Keratinocyte (primary cell): Measurements from ENCODE around the gene CLCN5.

ENCODE experiments used
- EZH2 ChIP-seq: IDR thresholded peaks from one replicate; pipeline ENCODE4 v1.6.1; 2012; ENCODE audit warnings: inconsistent platforms, mild to moderate bottlenecking, low read length, moderate library complexity
- TF ChIP-seq, protein P1 (sequence below), 3 experiments: IDR thresholded peaks in 1 of 3; conservative IDR thresholded peaks in 1 of 3; optimal IDR thresholded peaks in 1 of 3; 2 replicates in 2 of 3; 3 replicates in 1 of 3; pipeline versions ENCODE3 to v1.5.1; 2011; ENCODE audit warnings: low read length in 3 of 3, mild to moderate bottlenecking in 3 of 3, moderate library complexity in 2 of 3, control low read depth in 1 of 3, inconsistent platforms in 1 of 3; ENCODE audit not compliant: insufficient read depth in 2 of 3; ENCODE audit errors: extremely low read depth in 1 of 3

DNA sequence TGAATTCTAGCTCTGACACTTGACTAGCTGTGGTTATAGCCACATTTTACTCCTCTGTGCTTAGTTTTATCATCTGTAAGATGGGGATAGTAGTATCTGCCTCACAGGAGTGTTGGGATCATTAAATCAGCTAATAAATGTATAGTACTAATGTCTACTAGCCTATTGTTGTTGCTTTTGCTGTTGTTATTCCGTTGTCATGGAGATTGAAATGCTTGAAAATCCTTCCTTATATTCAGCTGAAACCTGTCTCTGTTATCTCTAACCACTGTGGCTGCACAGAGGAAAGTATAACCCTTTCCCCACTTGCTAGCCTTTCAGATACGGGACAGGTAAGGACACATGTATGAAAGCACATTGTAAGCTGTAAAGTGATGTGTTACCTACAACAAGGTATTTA lies 33.9 kb downstream of the CLCN5 start:
- TF ChIP-seq, protein P1, sequence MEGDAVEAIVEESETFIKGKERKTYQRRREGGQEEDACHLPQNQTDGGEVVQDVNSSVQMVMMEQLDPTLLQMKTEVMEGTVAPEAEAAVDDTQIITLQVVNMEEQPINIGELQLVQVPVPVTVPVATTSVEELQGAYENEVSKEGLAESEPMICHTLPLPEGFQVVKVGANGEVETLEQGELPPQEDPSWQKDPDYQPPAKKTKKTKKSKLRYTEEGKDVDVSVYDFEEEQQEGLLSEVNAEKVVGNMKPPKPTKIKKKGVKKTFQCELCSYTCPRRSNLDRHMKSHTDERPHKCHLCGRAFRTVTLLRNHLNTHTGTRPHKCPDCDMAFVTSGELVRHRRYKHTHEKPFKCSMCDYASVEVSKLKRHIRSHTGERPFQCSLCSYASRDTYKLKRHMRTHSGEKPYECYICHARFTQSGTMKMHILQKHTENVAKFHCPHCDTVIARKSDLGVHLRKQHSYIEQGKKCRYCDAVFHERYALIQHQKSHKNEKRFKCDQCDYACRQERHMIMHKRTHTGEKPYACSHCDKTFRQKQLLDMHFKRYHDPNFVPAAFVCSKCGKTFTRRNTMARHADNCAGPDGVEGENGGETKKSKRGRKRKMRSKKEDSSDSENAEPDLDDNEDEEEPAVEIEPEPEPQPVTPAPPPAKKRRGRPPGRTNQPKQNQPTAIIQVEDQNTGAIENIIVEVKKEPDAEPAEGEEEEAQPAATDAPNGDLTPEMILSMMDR (optimal IDR thresholded peaks at IDR 0.05 in 1 of 3, IDR thresholded peaks at IDR 0.05 in 1 of 3, conservative IDR thresholded peaks at IDR 0.05 in 1 of 3; ENCODE audit: extremely low read depth in 1 of 3, insufficient read depth in 2 of 3, low read length in 3 of 3): no peak
- no peak for TF ChIP-seq EZH2
